HepG2 (cell line): ENCODE data around the gene ARHGEF1. TPM values are rescaled to one million over a fixed set of nuclear protein-coding genes. Genes with fewer than 3 reads are reported as not detected.

ENCODE experiments used
- ATAC-seq: fragments of 200-7000 bp; cut with Tn5 transposase; 3 replicates; pipeline ENCODE4 v1.9.1; 2020; ENCODE audit warnings: mild to moderate bottlenecking, moderate library complexity
- BruUV-seq: library from RNA; stranded (reverse); fragments of 400-500 nt; replicated peaks from 2 replicates; lab custom pipeline; 2021; lab: Mats Ljungman, UMichigan
- CTCF ChIA-PET: fragments of 300-600 bp; formaldehyde crosslinking; extraction: SDS; loops from one replicate; lab custom pipeline; 2021; ENCODE audit warnings: low total read pairs, inconsistent platforms, low intra/inter-chr PET ratio; lab: Yijun Ruan, JAX
- POLR2A ChIA-PET: fragments of 350-600 bp; sonication (Branson Sonifier 250); formaldehyde crosslinking; loops from one replicate; lab custom pipeline; 2020; ENCODE audit warnings: antibody characterized with exemption, inconsistent platforms; lab: Yijun Ruan, JAX
- DNase-seq: peaks from one replicate; pipeline ENCODE4 v3.0.0-alpha.2; 2015; ENCODE audit warnings: low spot score
- FAIRE-seq: peaks from 3 replicates; lab custom pipeline; 2011; peaks lifted over from hg19 to GRCh38; lab: Jason Lieb, UNC
- H2AFZ ChIP-seq: one replicate; pipeline ENCODE4 v1.6.1; 2011; ENCODE audit warnings: low read length, inconsistent platforms
- H3K27ac ChIP-seq: fragments of 300-600 bp; 3 replicates; pipeline ENCODE4 v1.8.0; 2011; ENCODE audit warnings: mixed run types, mild to moderate bottlenecking, mixed read lengths, low read length, inconsistent platforms; ENCODE audit not compliant: insufficient read depth; ENCODE audit errors: extremely low read length
- H3K27me3 ChIP-seq, 2 experiments: fragments of 200-600 bp in 1 of 2; 2 replicates in 1 of 2; 3 replicates in 1 of 2; pipeline versions ENCODE4 v1.6.0 to v1.8.0; 2011; ENCODE audit warnings: low read length in 2 of 2, mild to moderate bottlenecking in 2 of 2, moderate library complexity in 2 of 2, inconsistent platforms in 1 of 2; ENCODE audit not compliant: insufficient read depth in 2 of 2, control insufficient read depth in 1 of 2
- H3K36me3 ChIP-seq, 2 experiments: fragments of 200-600 bp in 1 of 2; replicated peaks in 1 of 2; 2 replicates in 1 of 2; 3 replicates in 1 of 2; pipeline versions ENCODE4 v1.5.1 to v1.8.0; 2011; ENCODE audit warnings: low read length in 2 of 2, inconsistent platforms in 1 of 2; ENCODE audit not compliant: insufficient read depth in 2 of 2, control insufficient read depth in 1 of 2
- H3K4me1 ChIP-seq: 2 replicates; pipeline ENCODE4 v1.5.1; 2012; ENCODE audit warnings: low read length, inconsistent platforms; ENCODE audit not compliant: insufficient read depth
- H3K4me2 ChIP-seq: 2 replicates; pipeline ENCODE4 v1.6.0; 2011; ENCODE audit warnings: low read depth, low read length, inconsistent platforms
- H3K4me3 ChIP-seq, 3 experiments: fragments of 200-600 bp in 1 of 3; sonication (generic), shearing (Covaris generic) in 1 of 3; replicated peaks in 1 of 3; 2 replicates each; pipeline ENCODE4 v1.5.1; 2011 to 2016; ENCODE audit warnings: low read length in 3 of 3, inconsistent platforms in 2 of 3, low read depth in 2 of 3, mild to moderate bottlenecking in 2 of 3, control low read depth in 1 of 3, mixed read lengths in 1 of 3; ENCODE audit not compliant: insufficient read depth in 1 of 3
- H3K79me2 ChIP-seq: one replicate; pipeline ENCODE4 v1.6.1; 2011; ENCODE audit warnings: low read length, inconsistent platforms; ENCODE audit not compliant: insufficient read depth
- H3K9ac ChIP-seq: 2 replicates; pipeline ENCODE4 v1.6.0; 2011; ENCODE audit warnings: mild to moderate bottlenecking, low read depth, low read length, inconsistent platforms; ENCODE audit not compliant: insufficient read depth
- H3K9me3 ChIP-seq: 2 replicates; pipeline ENCODE4 v1.5.1; 2012; ENCODE audit warnings: mild to moderate bottlenecking, low read length
- H4K20me1 ChIP-seq: 2 replicates; pipeline ENCODE4 v1.6.0; 2011; ENCODE audit warnings: inconsistent platforms, mild to moderate bottlenecking, low read length, moderate library complexity; ENCODE audit not compliant: insufficient read depth
- CREB1 ChIP-seq, 2 experiments: fragments of 450-650 bp in 1 of 2; IDR thresholded peaks; 2 replicates each; pipeline ENCODE4 v1.6.1; 2016 to 2017; ENCODE audit warnings: control low read depth in 1 of 2, mild to moderate bottlenecking in 1 of 2, missing compliant biosample characterization in 1 of 2, missing genetic modification characterization in 1 of 2
- CTCF ChIP-seq: sonication (generic); formaldehyde crosslinking; IDR thresholded peaks from 2 replicates; pipeline ENCODE4 v1.5.0; 2020; ENCODE audit warnings: mild to moderate bottlenecking, missing genetic modification reagents, moderate library complexity
- PHF20 ChIP-seq: sonication (generic); formaldehyde crosslinking; IDR thresholded peaks from 2 replicates; pipeline ENCODE4 v1.5.0; 2020; ENCODE audit warnings: mild to moderate bottlenecking, missing genetic modification reagents
- SKI ChIP-seq: fragments of 450-650 bp; IDR thresholded peaks from one replicate; pipeline ENCODE4 v1.6.1; 2018; ENCODE audit warnings: mild to moderate bottlenecking; ENCODE audit not compliant: partially characterized antibody
- ZNF180 ChIP-seq: sonication (generic); formaldehyde crosslinking; IDR thresholded peaks from 2 replicates; pipeline ENCODE4 v1.4.0; 2020; ENCODE audit warnings: low read depth, missing genetic modification reagents, borderline replicate concordance
- WGBS: methylation state at CpG from one replicate; pipeline ENCODE4 v1.1.6; 2017; ENCODE audit warnings: low lambda C conversion rate; 5-methylcytosine and 5-hydroxymethylcytosine counted together
- in situ Hi-C: cut with HindIII; loops from 2 replicates; pipeline ENCODE4 v1.10.0; 2017; ENCODE audit warnings: low pct_unique_long_range_greater_than_20kb; ENCODE audit not compliant: extremely low pct_ligation_motif_present
- intact Hi-C: fragments of 100-400 bp; cut with micrococcal nuclease; formaldehyde crosslinking; loops from one replicate; pipeline ENCODE4 v1.10.0; 2022; ENCODE audit not compliant: unreplicated experiment
- polyA plus RNA-seq, 8 experiments: library from polyadenylated mRNA; depleted of rRNA in 3 of 8; stranded (reverse) in 7 of 8; unstranded in 1 of 8; fragments of >200 nt; fragmentation: Illumina TruSeq in 4 of 8; extraction: Trizol in 4 of 8; gene quantifications; 2 replicates each; pipeline versions ENCODE4 v1.2.1 to v1.2.3, GENCODE V29; 2011 to 2016; ENCODE audit warnings: low read depth in 4 of 8, missing spikeins in 1 of 8, mixed read lengths in 1 of 8; ENCODE audit not compliant: insufficient read depth in 1 of 8
- total RNA-seq, 5 experiments: library from RNA; depleted of rRNA; stranded (reverse); fragments of >200 nt; fragmentation: Illumina TruSeq; extraction: Trizol; gene quantifications; 2 replicates each; pipeline ENCODE4 v1.2.3, GENCODE V29; 2016; ENCODE audit warnings: low read depth in 1 of 5

The ARHGEF1 gene
- total and polyA plus RNA-seq, 2 of the 13 experiments (the other 11 are each of a cell fraction or from before 2014, with no cell fraction given): 33.7 to 34.7 TPM

- Histone ChIP-seq H3K9me3 (no peaks in the 10 kb centered on the region), H3K27me3 (peaks cover 0 to 40% of the 10 kb centered on the region in 2 experiments), H3K4me1 (no peaks in the 10 kb centered on the region), H4K20me1 (no peaks in the 10 kb centered on the region), H3K4me2 (no peak overlapping the region), H3K27ac (no peak overlapping the region), H3K36me3 (no peaks in the 10 kb centered on the region), H2AFZ (no peak overlapping the region), H3K4me3 (no peak overlapping the region), H3K9ac (no peak overlapping the region), H3K79me2 (no peaks in the 10 kb centered on the region)
- ChIA-PET CTCF (no interaction called here), POLR2A (no interaction called here)
- in situ Hi-C loops: no loop called here
- no peak for FAIRE-seq
- BruUV-seq: no TSS peak
- no peak for ATAC-seq
- intact Hi-C loops: no loop called here
- peak; percentile 80; the same call in 1 of the 2 replicates for TF ChIP-seq CREB1 (IDR thresholded peaks at IDR 0.05)
- TF ChIP-seq CREB1 (CRISPR knock-in tag; IDR thresholded peaks at IDR 0.05): no peak
- peak; percentile 23 for TF ChIP-seq SKI
- TF ChIP-seq PHF20: no peak
- DNase-seq: no peak
- 74% methylated on average over 20 of the region's 33 CpGs for WGBS
Measured at GRCh38 chr19:41919948-41920712, 37.1 kb downstream of the ARHGEF1 start.

- Histone ChIP-seq H3K27ac (no peak overlapping the region), H3K36me3 (no peaks in the 10 kb centered on the region), H3K4me1 (no peaks in the 10 kb centered on the region), H3K4me2 (no peak overlapping the region), H2AFZ (no peak overlapping the region), H3K4me3 (no peak overlapping the region), H3K9me3 (no peaks in the 10 kb centered on the region), H3K27me3 (peaks cover 0 to 44% of the 10 kb centered on the region in 2 experiments; a peak in 4 of 5 replicates), H4K20me1 (no peaks in the 10 kb centered on the region), H3K79me2 (no peaks in the 10 kb centered on the region), H3K9ac (no peak overlapping the region)
- DNase-seq (no peak), FAIRE-seq (no peak), ATAC-seq (no peak)
- in situ Hi-C loops (no loop called here), intact Hi-C loops (no loop called here)
- CTCF ChIA-PET: no interaction called here
- WGBS: 38% methylated on average over 26 of the region's 26 CpGs
- POLR2A ChIA-PET: interaction anchor here (1.2 kb wide), 1 partner anchor 33 kb away, joined by 3 read pairs; no protein-coding TSS in a partner anchor
- no TSS peak for BruUV-seq
- TF ChIP-seq CTCF (CRISPR knock-in tag) (peak; percentile 14; the same call in 1 of the 2 replicates), ZNF180 (CRISPR knock-in tag) (no peak)
Measured at GRCh38 chr19:41920882-41921576, 38.0 kb downstream of the ARHGEF1 start.
